Transverse colon (tissue), 4 donors: ENCODE measurements around the gene CHCHD10.

Experiments used
- CTCF ChIP-seq, 5 experiments: fragments of 200-600 bp in 3 of 5; fragments of 450-650 bp in 2 of 5; sonication (generic) in 3 of 5; IDR thresholded peaks; 1 replicate in 2 of 5; 2 replicates in 3 of 5; pipeline ENCODE4 v1.5.1; 2016 to 2017; ENCODE audit warnings: antibody characterized with exemption in 5 of 5, inconsistent platforms in 3 of 5, mild to moderate bottlenecking in 2 of 5, moderate library complexity in 1 of 5
- POLR2A ChIP-seq: fragments of 450-650 bp; IDR thresholded peaks from one replicate; pipeline ENCODE4 v1.6.1; 2016; ENCODE audit warnings: antibody characterized with exemption, mild to moderate bottlenecking, moderate library complexity
- POLR2AphosphoS5 ChIP-seq, 3 donors: sonication (generic); formaldehyde crosslinking; IDR thresholded peaks; one replicate each; pipeline ENCODE4 v1.6.1; 2016; ENCODE audit warnings: antibody characterized with exemption in 3 of 3

DNA sequence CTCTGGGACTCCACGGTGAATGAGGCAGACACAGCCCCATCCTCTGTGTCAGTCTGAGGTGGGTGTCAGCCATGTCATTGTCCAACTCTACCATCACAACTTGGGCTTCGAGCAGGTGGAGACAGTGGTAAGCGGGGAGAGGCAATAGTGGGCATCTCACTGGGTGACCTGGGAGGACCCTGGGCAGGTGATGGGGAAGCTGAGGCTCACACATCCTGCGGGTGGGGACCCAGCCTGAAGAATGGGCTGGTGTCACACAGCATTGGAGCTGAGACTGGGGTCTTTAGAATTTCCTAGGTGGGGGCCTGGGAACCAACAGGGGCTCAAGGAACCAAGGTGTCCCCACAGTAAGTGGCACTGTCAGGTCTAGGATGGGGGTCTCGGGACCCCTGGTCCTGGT lies 12.0 kb upstream of the CHCHD10 start:
- TF ChIP-seq CTCF (IDR thresholded peaks at IDR 0.05) (no peak), POLR2A (no peak), POLR2AphosphoS5 (IDR thresholded peaks at IDR 0.05) (no peak)
